ENCODE measurements around the gene PROM2. TPM values are rescaled to one million over a fixed set of nuclear protein-coding genes. Genes with fewer than 3 reads are reported as not detected.

The PROM2 gene
- total and polyA plus RNA-seq, 4 donors = 0.11 to 1.1 (median 0.24) TPM

GRCh38 chr2:95325026-95325425 lies 50.8 kb downstream of the PROM2 start:
- Histone ChIP-seq H3K9me3 (ENCODE audit: control insufficient read depth in 4 of 4, low read length in 3 of 4) (no peaks in the 10 kb centered on the region), H3K27ac (ENCODE audit: low read depth in 1 of 2, low read length in 2 of 2) (no peak overlapping the region), H3K4me1 (ENCODE audit: control insufficient read depth in 4 of 4, insufficient read depth in 4 of 4, low read length in 3 of 4) (no peaks in the 10 kb centered on the region), H3K36me3 (ENCODE audit: control insufficient read depth in 4 of 4, insufficient read depth in 3 of 4, low read depth in 1 of 4, low read length in 3 of 4) (no peaks in the 10 kb centered on the region), H3K4me3 (ENCODE audit: low read depth in 1 of 3, low read length in 3 of 3) (no peak overlapping the region), H3K9ac (ENCODE audit: low read depth in 1 of 2, low read length in 2 of 2) (no peak overlapping the region), H3K27me3 (ENCODE audit: control insufficient read depth in 4 of 4, insufficient read depth in 4 of 4, low read length in 3 of 4) (no peaks in the 10 kb centered on the region)
- no peak for TF ChIP-seq SP1 (IDR thresholded peaks at IDR 0.05)
- no peak for TF ChIP-seq GABPA (IDR thresholded peaks at IDR 0.05 in 1 of 2, conservative IDR thresholded peaks at IDR 0.05 in 1 of 2)
- no peak for TF ChIP-seq RXRA (IDR thresholded peaks at IDR 0.05)
- no peak for TF ChIP-seq EGR1 (IDR thresholded peaks at IDR 0.05; ENCODE audit: low read depth in 2 of 2)
- TF ChIP-seq ZBTB33 (IDR thresholded peaks at IDR 0.05) = no peak
- TF ChIP-seq REST (IDR thresholded peaks at IDR 0.05) = no peak
- TF ChIP-seq MAX (IDR thresholded peaks at IDR 0.05) = no peak
- no peak for TF ChIP-seq YY1 (IDR thresholded peaks at IDR 0.05)
- TF ChIP-seq HNF4G (IDR thresholded peaks at IDR 0.05) = no peak
- no peak for TF ChIP-seq RAD21 (IDR thresholded peaks at IDR 0.05)
- TF ChIP-seq FOXA1 (IDR thresholded peaks at IDR 0.05) = no peak
- 90% methylated on average over 13 of the region's 13 CpGs for WGBS
- no peak for DNase-seq (ENCODE audit: low spot score)

GRCh38 chr2:95325590-95326432 lies 51.6 kb downstream of the PROM2 start:
- DNase-seq (ENCODE audit: low spot score) = no peak
- TF ChIP-seq MAX (IDR thresholded peaks at IDR 0.05) = no peak
- Histone ChIP-seq H3K4me1 (ENCODE audit: control insufficient read depth in 4 of 4, insufficient read depth in 4 of 4, low read length in 3 of 4) (no peaks in the 10 kb centered on the region), H3K9ac (ENCODE audit: low read depth in 1 of 2, low read length in 2 of 2) (no peak overlapping the region), H3K9me3 (ENCODE audit: control insufficient read depth in 4 of 4, low read length in 3 of 4) (no peaks in the 10 kb centered on the region), H3K4me3 (ENCODE audit: low read depth in 1 of 3, low read length in 3 of 3) (no peak overlapping the region), H3K27ac (ENCODE audit: low read depth in 1 of 2, low read length in 2 of 2) (no peak overlapping the region), H3K27me3 (ENCODE audit: control insufficient read depth in 4 of 4, insufficient read depth in 4 of 4, low read length in 3 of 4) (no peaks in the 10 kb centered on the region), H3K36me3 (ENCODE audit: control insufficient read depth in 4 of 4, insufficient read depth in 3 of 4, low read depth in 1 of 4, low read length in 3 of 4) (no peaks in the 10 kb centered on the region)
- 96% methylated on average over 10 of the region's 10 CpGs for WGBS

All from liver (tissue), 9 donors.